ENCODE data around the gene TRPV3. TPM values are rescaled to one million over a fixed set of nuclear protein-coding genes. Genes with fewer than 3 reads are reported as not detected.
A peak's percentile ranks its signal among the peaks of the same experiment; 100 is the strongest.

The TRPV3 gene
- total RNA-seq, 1 experiment from 2014 or later: 0.31 TPM

GRCh38 chr17:3479988-3480387 lies 77.6 kb downstream of the TRPV3 start:
- no peak for TF ChIP-seq REST (IDR thresholded peaks at IDR 0.05; ENCODE audit: insufficient read depth in 1 of 2, low read depth in 2 of 2, low read length in 1 of 2)
- TF ChIP-seq CTCF (IDR thresholded peaks at IDR 0.05): no peak
- no peak for TF ChIP-seq TCF7L2 (IDR thresholded peaks at IDR 0.05; ENCODE audit: low read depth, low read length)
- TF ChIP-seq SIN3A (IDR thresholded peaks at IDR 0.05; ENCODE audit: borderline replicate concordance, insufficient read depth, low read depth, low read length): no peak
- no peak for TF ChIP-seq POLR2AphosphoS5 (IDR thresholded peaks at IDR 0.05; ENCODE audit: low read depth, low read length)
- Histone ChIP-seq H3K36me3 (ENCODE audit: control insufficient read depth, insufficient read depth, low read length) (no peaks in the 10 kb centered on the region), H3K4me1 (ENCODE audit: control insufficient read depth, insufficient read depth, low read length) (no peaks in the 10 kb centered on the region), H3K27ac (ENCODE audit: low read length) (no peak overlapping the region), H3K9me3 (ENCODE audit: control insufficient read depth, insufficient read depth, low read depth, low read length) (no peaks in the 10 kb centered on the region), H3K27me3 (ENCODE audit: control insufficient read depth, insufficient read depth, low read length) (no peaks in the 10 kb centered on the region; the same call in 1 of the 2 replicates), H3K4me3 (ENCODE audit: low read depth in 2 of 2, low read length in 2 of 2) (no peak overlapping the region)
- in situ Hi-C loops (cut with HindIII; ENCODE audit: low pct_unique_long_range_greater_than_20kb, low sequenced_read_pairs) (no loop called here), intact Hi-C loops (cut with micrococcal nuclease; ENCODE audit: unreplicated experiment) (no loop called here)
- DNase-seq (ENCODE audit: low read depth, low spot score) (no peak), ATAC-seq (no peak)
- BruUV-seq (replicated peaks): no TSS peak
- ChIA-PET CTCF (no interaction called here), POLR2A (no interaction called here)

- Histone ChIP-seq H3K9me3 (ENCODE audit: control insufficient read depth, insufficient read depth, low read depth, low read length) (no peaks in the 10 kb centered on the region), H3K36me3 (ENCODE audit: control insufficient read depth, insufficient read depth, low read length) (no peaks in the 10 kb centered on the region), H3K4me1 (ENCODE audit: control insufficient read depth, insufficient read depth, low read length) (no peaks in the 10 kb centered on the region), H3K27me3 (ENCODE audit: control insufficient read depth, insufficient read depth, low read length) (no peaks in the 10 kb centered on the region; the same call in 1 of the 2 replicates), H3K27ac (ENCODE audit: low read length) (no peak within 1 kb of the TSS), H3K4me3 (ENCODE audit: low read depth in 2 of 2, low read length in 2 of 2) (peak within 1 kb of the TSS in 1 of 2 experiments; percentile 5; a peak in 2 of 4 replicates)
- ChIA-PET POLR2A (no interaction called here), CTCF (no interaction called here)
- ATAC-seq (no peak), DNase-seq (ENCODE audit: low read depth, low spot score) (no peak)
- intact Hi-C loops (cut with micrococcal nuclease; ENCODE audit: unreplicated experiment) (no loop called here), in situ Hi-C loops (cut with HindIII; ENCODE audit: low pct_unique_long_range_greater_than_20kb, low sequenced_read_pairs) (no loop called here)
- no TSS peak for BruUV-seq (replicated peaks)
- TF ChIP-seq POLR2AphosphoS5 (IDR thresholded peaks at IDR 0.05; ENCODE audit: low read depth, low read length) (no peak), TCF7L2 (IDR thresholded peaks at IDR 0.05; ENCODE audit: low read depth, low read length) (no peak)
Measured at GRCh38 chr17:3475812-3476610, 81.6 kb downstream of the TRPV3 start, which contains the start of gene ASPA. TSS of gene ASPA (plus strand) at chr17:3475997. CDS start at chr17:3476160, 163 bp downstream.

- DNase-seq (ENCODE audit: low read depth, low spot score) (no peak), ATAC-seq (no peak)
- no peak for TF ChIP-seq REST (IDR thresholded peaks at IDR 0.05; ENCODE audit: insufficient read depth in 1 of 2, low read depth in 2 of 2, low read length in 1 of 2)
- TF ChIP-seq TCF7L2 (IDR thresholded peaks at IDR 0.05; ENCODE audit: low read depth, low read length): no peak
- Histone ChIP-seq H3K27me3 (ENCODE audit: control insufficient read depth, insufficient read depth, low read length) (no peaks in the 10 kb centered on the region; the same call in 1 of the 2 replicates), H3K4me1 (ENCODE audit: control insufficient read depth, insufficient read depth, low read length) (no peaks in the 10 kb centered on the region), H3K4me3 (ENCODE audit: low read depth in 2 of 2, low read length in 2 of 2) (no peak overlapping the region), H3K36me3 (ENCODE audit: control insufficient read depth, insufficient read depth, low read length) (no peaks in the 10 kb centered on the region), H3K27ac (ENCODE audit: low read length) (no peak overlapping the region), H3K9me3 (ENCODE audit: control insufficient read depth, insufficient read depth, low read depth, low read length) (no peaks in the 10 kb centered on the region)
- BruUV-seq (replicated peaks): no TSS peak
- in situ Hi-C loops (cut with HindIII; ENCODE audit: low pct_unique_long_range_greater_than_20kb, low sequenced_read_pairs): no loop called here
- intact Hi-C loops (cut with micrococcal nuclease; ENCODE audit: unreplicated experiment): no loop called here
- CTCF ChIA-PET: no interaction called here
- POLR2A ChIA-PET: no interaction called here
Measured at GRCh38 chr17:3475251-3475685, 82.3 kb downstream of the TRPV3 start.

All from Panc1 (cell line).